Activated CD8-positive, alpha-beta memory T cell treated with anti-CD3 and anti-CD28 coated beads, Interleukin-2, amount 50 U/mL, for 24 hours (primary cell): Measurements from ENCODE around the gene UNC13C.

ENCODE experiments used
- DNase-seq: peaks from one replicate; pipeline ENCODE4 v3.0.0-alpha.2; 2020; ENCODE audit errors: extremely low read depth

UNC13C gene

GRCh38 chr15:54017959-54018358 lies 39.7 kb downstream of the UNC13C start:
- no peak for DNase-seq

- no peak for DNase-seq
These were observed 48.0 kb downstream of the UNC13C start for GRCh38 chr15:54026258-54026657.

- no peak for DNase-seq
These were observed 48.6 kb downstream of the UNC13C start for GRCh38 chr15:54026891-54027290.

DNA sequence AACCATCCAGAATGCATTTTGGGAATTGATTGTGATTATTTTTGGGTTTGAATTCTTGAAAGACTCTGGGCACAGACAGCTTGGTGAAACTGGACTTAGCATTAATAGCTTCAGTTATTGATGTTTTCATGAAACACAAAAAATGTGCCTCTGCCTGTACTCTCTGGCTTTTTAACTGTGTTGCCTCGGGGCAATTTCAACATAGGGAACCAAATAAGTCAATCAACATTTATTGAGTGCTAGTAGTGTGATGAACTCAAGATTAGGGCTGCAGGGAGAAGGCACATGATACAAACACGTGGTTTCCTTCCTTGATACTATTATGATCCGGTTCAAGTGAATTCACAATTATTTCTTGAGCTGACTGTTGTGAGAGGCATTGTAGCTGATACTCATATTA lies 50.8 kb downstream of the UNC13C start:
- DNase-seq: no peak

GRCh38 chr15:54032066-54032465 lies 53.8 kb downstream of the UNC13C start:
- DNase-seq: no peak

- no peak for DNase-seq
These were observed 55.2 kb downstream of the UNC13C start for GRCh38 chr15:54033356-54033860.

GRCh38 chr15:54033869-54034458 lies 55.7 kb downstream of the UNC13C start:
- no peak for DNase-seq

- DNase-seq: no peak
These were observed 57.4 kb downstream of the UNC13C start for GRCh38 chr15:54035616-54036015.

GRCh38 chr15:54045397-54045796 lies 67.2 kb downstream of the UNC13C start:
- no peak for DNase-seq

DNA sequence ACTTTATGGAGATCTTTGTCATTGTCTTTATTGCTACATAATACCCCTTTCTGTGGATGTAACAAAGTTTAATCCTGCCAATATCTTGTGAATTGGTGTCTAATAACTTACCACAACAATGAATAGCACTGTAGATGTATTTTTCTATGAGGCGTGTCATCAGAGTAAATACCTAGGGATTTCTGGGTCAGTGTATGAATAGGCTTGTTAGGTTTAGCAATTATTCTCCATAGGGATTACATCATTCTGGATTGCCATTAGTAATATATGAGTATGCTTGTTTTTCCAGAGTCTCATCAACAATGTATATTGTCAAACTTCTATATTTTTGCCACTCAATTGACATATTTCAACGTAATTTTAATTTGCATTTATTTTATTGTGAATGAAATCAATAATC lies 67.9 kb downstream of the UNC13C start:
- no peak for DNase-seq

DNA sequence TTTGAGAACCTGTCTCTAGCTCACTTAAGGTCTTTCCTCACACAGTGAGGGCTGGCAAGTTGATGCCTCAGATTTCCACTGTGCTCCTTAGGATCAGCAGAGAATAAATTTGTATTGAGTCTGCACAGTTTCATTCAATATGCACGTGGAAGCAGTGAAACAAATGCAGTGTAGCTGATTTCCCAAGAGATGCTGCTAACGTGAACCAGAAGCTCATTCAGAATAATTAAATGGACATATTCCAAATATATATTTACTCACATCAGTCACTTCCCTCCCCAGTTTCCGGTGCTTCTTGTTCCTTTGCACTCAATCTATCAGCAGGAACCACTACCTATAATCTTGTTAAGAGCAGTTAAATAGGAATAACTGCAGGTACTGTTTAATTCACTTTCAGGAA lies 86.1 kb downstream of the UNC13C start:
- no peak for DNase-seq

GRCh38 chr15:54066403-54066802 lies 88.2 kb downstream of the UNC13C start:
- DNase-seq: no peak

DNA sequence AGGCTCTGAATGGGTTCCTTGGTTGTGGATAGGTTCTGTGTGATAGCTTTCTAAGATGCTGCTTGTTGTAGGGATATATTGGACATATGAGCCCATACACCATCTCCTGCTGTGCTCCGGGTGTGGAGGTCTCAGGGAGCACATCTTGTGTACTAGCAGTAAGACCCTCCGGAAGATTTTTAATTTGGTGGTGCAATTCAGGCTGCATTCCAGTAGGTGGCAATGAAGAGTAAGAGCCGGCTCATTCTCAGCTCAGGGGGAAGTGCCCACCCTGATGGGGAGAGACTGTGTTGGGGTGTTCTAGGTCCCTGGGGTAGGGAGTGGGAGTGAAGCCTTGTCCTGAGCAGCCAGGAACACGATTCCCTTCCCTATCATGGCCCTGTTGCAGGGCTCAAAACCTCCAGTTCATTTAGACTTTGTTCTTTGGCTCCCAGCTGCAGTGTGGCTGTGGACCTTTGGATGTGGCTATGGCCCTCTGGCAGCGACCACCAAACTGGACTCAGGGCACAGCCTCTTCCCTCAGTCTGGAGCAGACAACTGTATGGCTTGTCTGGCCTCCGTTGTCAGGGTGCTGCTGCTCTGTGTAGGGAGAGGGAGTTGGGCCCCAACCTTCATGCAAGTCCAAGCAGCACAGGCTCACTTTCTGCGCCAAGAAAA lies 104.7 kb downstream of the UNC13C start:
- no peak for DNase-seq

DNA sequence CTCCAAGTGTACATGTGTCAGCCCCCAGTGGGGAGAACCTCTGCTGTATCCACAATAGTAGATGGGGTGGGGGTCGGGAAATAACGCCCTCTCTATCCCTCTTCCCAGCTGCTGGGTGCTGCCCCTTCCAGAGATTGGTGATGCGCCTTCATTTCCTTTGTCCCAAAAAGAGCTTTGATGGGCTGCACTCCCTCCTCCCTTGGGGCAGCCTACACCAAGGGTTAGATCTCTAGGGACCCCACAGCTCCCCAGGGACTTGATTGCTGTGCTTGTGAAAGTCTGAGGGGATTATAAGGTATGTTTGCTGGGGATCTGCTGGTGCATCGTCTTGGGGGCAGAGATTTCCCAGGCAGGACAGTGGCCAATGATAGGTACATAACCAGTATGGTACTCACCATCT lies 105.3 kb downstream of the UNC13C start:
- no peak for DNase-seq

DNA sequence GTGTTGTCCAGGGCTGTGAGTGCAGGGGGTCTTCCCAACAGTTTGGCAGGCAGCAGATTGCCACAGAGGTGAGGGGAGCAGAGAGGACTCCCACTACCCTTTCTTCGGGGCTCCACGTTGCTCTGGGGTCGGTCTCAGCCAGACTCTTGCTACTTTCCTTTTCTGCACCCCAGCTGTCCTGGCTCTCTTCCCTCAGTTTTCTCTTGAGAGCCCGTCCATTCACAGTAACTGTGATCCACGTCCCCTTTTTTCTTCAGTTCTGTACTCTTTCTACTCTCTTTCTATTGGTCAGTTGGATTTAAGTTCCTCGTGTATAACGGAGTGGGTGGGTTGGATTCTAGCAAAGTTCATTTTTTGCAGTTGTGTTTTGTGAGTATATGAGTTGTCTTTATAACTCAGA lies 105.8 kb downstream of the UNC13C start:
- DNase-seq: no peak

GRCh38 chr15:54088837-54089236 lies 110.6 kb downstream of the UNC13C start:
- no peak for DNase-seq

GRCh38 chr15:54089776-54090175 lies 111.5 kb downstream of the UNC13C start:
- DNase-seq: no peak

- no peak for DNase-seq
These were observed 113.4 kb downstream of the UNC13C start for GRCh38 chr15:54091651-54092050.

DNA sequence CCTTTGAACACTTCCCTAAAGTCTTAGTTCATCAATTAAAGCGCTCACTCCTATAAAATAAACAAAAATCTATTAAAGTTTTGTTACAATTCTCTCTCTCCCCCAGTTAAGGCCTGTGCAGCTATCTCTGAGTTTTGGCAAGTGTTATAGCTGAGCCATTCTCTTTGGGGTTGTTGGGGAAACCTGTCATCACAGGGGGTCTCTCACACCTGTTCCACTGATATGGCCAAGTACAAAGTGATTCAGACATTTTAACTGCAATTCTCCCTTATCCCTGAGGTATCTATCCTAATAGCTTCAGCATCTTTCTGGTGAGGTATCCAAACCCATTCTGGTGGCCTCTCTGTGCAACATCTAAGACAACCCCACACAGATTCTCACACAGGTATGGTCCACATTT lies 116.4 kb downstream of the UNC13C start:
- no peak for DNase-seq

- no peak for DNase-seq
These were observed 118.8 kb downstream of the UNC13C start for GRCh38 chr15:54097019-54097418.

- DNase-seq: no peak
These were observed 120.8 kb downstream of the UNC13C start for GRCh38 chr15:54099010-54099409.

DNA sequence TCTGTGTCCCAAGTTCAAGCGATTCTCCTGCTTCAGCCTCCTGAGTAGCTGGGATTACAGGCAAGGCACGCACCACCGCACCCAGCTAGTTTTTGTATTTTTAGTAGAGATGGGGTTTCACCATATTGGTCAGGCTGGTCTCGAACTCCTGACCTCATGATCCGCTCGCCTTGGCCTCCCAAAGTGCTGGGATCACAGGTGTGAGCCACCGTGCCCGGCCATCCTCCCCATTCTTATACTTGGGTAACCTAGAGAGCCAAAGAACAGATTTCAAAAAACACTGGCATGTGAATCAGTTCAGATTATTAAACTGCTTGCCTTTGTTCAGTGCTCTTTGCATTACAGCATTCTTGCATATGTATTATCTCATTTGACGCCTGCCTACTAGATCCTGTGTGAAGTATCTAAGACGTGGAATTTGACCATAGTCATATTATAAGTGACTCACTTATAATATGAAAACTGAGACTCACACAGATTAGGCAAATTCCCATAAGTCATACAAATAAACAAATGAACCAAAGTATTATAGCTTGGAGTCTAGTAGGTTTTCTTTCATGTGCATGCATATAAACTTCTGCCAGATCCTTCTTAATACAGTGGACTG lies 123.5 kb downstream of the UNC13C start:
- no peak for DNase-seq

GRCh38 chr15:54102704-54103103 lies 124.5 kb downstream of the UNC13C start:
- no peak for DNase-seq
